Panc1 (cell line): ENCODE data around the gene EPN2.

Source experiments
- CTCF ChIP-seq: fragments of 450-650 bp; IDR thresholded peaks from 2 replicates; pipeline ENCODE4 v1.5.1; 2017; ENCODE audit warnings: mild to moderate bottlenecking
- POLR2AphosphoS5 ChIP-seq: IDR thresholded peaks from 2 replicates; pipeline ENCODE4 v1.6.1; 2012; ENCODE audit warnings: mild to moderate bottlenecking, low read depth, low read length, moderate library complexity

- TF ChIP-seq CTCF (no peak), POLR2AphosphoS5 (no peak)
Measured at GRCh38 chr17:19385521-19385983, 148.4 kb downstream of the EPN2 start.
